GM19035 (cell line): ENCODE results near the gene ERMARD.

Experiments used
- ATAC-seq: cut with Tn5 transposase; IDR thresholded peaks from one replicate; pipeline ENCODE4 v1.9.1; 2021; ENCODE audit not compliant: unreplicated experiment

Gene ERMARD

DNA sequence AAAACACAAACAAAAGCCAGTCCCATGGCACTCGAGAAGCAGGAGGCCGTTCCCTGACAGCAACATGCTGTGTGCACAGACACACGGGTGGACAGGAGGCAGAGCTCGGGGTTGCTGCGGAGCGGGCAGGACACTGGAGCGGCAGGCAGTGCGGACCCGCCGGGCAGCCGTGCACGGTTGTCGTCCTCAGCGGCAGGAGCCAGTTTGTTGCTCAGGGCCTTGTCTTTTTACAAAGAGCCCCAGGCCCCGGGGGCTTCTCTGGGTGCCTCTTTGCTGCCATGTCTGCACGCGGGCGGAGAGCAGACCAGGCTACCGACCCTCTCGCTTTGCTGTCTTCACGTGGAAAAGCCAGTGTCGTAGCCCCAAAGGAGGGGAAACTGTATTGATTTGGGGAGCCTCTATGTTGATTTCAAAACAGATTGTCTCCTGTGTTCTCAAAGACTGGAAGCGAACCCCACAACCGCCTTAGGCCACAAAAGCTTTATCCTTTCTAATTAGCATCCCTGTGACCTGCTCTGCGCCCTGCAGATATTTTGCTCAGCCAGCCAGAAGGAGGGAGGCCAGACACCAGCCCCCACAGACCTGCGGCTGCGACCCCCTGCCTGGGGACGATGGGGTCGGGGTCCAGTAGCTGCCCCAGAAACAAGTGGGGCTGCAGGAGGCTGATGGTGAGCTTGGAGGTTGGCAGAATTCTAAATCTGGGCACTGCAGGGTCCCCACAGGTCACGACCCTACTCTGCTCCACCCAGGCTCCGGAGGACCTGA, 50.2 kb downstream of the ERMARD start:
- ATAC-seq = no peak

DNA sequence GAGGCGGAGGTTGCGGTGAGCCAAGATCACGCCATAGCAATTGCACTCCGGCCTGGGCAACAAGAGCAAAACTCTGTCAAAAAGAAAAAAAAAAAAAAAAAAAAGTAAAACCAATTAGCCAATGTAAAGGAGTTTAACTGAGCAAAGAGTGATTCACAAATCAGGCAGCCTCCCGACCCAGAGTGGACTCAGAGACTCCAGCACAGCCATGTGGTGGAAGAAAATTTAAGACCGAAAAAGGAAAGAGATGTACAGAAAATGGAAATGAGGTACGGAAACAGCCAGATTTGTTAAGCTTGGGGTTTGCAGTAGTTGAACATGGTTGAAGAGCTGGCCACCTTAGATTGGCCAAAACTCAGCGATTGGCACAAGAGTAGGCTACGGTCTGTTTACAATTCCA, 51.4 kb downstream of the ERMARD start:
- no peak for ATAC-seq

DNA sequence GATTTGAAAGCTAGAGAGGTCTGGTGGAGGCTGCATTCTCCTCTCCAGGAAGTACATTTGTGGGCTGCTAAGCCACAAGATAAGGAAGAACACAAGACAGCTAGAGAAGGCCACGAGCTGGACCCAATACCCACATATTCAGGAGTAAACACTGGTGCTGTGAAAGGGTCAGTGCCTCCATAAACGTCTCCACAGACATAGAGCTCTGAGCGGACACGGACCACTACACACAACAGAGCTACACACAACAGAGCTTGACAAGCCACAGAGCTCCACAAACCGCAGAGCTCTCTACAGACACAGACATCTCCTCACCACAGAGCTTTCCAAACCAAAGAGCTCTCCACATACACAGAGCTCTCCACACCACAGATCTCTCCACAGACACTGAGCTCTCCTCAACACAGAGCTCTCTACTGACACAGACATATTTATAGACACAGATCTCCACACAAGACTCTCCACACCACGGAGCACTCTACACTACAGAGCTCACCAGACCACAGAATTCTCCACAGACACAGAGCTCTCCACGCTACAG, 51.9 kb downstream of the ERMARD start:
- no peak for ATAC-seq

DNA sequence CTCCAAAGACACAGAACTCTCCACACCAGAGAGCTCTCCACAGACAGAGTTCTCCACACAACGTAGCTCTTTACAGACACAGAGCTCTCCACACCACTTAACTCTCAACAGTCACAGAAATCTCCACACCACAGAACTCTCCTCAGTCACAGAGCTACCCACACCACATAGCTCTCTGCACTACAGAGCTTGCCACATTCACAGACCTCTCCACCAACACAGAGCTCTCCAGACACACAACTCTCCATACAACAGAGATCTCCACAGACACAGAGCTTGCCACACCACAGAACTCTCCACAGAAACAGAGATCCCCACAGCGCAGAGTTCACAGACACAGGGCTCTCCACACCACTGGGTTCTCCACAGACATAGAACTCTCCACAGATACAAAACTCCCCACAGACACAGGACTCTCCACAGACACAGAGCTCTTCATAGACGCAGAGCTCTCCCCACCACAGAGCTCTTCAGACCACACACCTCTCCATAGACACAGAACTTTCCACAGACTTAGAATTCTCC, 52.5 kb downstream of the ERMARD start:
- no peak for ATAC-seq

DNA sequence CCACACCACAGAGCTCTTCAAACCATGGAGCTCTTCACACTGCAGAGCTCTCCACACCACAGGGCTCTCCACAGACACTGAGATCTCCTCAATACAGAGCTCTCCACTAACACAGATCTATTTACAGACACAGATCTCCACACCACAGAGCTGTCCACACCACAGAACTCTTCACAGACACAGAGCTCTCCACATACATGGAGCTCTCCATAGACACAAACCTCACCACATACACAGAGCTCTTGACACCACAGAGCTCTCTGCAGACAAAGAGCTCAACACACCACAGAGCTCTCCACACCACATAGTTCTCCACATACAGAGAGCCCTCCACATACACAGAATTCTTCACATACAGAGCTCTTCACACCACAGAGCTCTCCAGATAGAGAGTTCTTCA, 53.0 kb downstream of the ERMARD start:
- no peak for ATAC-seq

DNA sequence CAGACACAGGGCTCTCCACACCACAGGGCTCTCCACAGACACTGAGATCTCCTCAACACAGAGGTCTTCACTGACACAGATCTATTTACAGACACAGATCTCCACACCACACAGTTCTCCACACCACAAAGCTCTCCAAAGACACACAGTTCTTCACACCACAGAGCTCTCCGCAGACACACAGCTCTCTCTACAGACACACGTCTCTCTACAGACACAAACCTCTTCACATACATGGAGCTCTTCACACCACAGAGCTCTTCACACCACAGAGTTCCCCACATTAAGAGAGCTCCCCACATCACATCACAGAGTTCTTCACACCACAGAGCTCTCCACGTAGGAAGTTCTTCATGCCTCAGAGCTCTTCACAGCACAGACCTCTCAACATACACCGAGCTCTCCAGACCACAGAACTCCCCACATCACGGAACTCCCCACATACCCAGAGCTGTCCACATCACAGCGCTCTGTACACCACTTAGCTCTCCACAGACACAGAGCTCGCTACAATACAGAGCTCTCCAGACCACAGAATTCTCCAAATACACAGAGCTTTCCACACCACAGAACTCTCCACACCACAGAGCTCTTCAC, 53.9 kb downstream of the ERMARD start:
- no peak for ATAC-seq

DNA sequence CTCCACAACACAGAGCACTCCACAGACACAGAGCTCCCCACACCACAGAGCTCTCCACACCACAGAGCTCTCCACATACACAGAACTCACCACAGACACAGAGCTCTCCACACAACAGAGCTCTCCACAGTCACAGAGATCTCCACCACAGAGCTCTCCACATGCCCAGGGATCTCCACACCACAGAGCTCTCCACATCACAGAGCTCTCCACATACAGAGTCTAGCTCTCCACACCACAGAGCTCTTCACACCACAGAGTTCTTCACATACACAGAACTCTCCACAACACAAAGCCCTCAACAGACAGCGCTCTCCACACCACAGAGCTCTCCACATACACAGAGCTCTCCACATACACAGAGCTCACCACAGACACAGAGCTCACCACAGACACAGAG, 55.3 kb downstream of the ERMARD start:
- no peak for ATAC-seq

DNA sequence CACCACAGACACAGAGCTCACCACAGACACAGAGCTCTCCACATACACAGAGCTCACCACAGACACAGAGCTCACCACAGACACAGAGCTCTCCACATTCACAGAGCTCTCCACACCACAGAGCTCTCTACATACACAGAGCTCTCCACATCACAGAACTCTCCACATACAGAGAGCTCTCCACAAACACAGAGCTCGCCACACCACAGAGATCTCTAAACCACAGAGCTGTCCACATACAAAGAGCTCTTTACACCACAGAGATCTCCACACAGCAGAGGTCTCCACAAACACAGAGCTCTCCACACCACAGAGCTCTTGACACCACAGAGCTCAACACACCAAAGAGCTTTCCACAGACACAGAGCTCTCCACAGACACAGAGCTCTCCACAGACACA, 55.8 kb downstream of the ERMARD start:
- no peak for ATAC-seq

DNA sequence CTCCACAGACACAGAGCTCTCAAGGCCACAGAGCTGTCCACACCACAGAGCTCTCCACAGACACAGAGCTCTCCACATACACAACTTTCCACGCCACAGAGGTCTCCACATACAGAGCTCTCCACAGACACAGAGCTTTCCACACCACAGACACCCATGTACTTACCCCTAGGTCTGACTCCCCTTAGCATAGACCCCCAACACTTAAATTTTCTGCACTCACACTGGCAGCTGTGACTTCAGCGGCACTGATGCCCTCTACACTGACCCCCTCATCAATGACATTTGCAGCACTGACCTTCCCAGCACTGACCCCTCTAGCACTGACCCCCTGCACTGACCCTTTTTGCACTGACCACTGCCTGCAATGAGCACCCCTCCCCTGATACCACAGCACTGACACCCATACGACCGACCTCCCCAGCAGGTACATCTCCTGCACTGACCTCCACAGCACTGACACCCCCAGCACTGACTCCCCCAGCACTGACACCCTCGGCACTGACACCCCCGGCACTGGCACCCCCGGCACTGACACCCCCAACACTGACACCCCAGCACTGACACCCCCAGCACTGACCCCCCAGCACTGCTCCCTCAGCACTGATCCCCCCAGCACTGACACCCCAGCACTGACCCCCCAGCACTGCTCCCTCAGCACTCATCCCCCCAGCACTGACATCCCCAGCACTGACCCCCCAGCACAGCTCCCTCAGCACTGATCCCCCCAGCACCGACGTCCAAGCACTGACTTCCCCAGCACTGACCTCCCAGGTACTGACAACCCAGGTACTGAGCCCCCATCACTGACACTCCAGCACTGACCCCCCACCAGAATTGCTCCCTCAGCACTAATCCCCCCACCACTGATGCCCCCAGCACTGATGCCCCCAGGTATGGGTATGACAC, 56.5 kb downstream of the ERMARD start:
- no peak for ATAC-seq

DNA sequence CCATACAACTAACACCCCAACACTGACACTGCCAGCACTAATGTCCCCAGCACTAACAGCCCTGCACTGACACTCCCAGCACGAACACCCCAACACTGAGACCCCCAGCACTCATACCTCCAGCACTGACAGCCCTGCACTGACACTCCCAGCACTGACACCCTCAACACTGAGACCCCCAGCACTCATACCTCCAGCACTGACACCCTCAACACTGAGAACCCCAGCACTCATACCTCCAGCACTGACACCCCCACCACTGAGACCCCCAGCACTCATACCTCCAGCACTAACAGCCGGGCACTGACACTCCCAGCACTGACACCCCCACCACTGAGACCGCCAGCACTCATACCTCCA, 57.2 kb downstream of the ERMARD start:
- no peak for ATAC-seq

DNA sequence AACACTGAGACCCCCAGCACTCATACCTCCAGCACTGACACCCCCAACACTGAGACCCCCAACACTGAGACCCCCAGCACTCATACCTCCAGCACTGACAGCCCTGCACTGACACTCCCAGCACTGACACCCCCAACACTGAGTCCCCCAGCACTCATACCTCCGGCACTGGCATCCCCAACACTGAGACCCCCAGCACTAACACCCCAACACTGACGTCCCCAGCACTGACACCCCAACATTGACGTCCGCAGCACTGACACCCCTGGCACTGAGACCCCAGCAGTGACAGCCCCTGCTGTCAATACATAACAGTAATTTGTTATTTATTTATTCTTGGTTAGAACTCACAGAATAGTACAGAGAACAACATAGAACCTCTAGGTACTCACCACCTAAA, 58.0 kb downstream of the ERMARD start:
- ATAC-seq = no peak

DNA sequence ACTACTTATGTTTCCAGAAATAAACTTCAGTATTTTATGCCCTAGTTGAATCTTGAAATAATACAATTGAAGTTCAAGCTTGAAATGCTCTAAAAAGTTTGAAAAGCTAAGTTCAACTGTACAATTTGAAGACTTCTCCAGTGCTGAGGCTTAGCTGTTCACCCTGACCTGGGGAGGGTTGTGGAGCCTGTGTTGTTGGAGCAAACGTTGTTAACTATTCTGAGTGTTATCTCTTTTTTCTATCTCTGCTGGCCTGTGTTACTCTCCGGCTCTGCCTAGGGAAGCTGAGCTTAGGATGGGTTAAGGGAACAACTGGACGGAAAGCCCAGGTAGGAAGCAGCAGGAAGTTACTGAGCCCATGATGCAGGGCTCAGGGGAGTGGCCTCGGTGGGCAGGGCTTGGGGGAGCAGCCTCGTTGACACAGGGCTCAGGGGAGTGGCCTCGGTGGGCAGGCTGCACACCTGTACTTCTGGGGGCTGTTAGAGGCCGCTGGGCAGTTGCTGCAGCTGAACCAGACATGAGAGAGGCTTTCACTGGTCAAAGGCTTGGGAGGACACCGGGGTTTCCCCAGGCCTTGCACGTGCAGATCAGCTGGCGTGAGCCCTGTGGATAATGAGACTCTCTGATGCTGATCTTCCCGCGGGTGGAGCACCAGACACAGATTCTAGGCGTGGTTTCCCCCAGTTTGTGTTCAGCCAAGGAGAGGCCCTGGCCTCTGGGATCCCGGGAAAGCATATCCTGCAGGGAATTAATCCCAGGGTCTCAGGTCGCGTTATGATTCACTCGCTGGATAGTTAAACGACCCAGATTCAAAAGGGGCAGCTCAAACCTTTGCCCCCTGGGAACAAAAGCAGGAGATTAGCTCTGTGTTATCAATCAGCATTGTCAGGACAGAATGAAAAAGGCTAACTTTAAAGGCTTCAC, 58.9 kb downstream of the ERMARD start:
- no peak for ATAC-seq

DNA sequence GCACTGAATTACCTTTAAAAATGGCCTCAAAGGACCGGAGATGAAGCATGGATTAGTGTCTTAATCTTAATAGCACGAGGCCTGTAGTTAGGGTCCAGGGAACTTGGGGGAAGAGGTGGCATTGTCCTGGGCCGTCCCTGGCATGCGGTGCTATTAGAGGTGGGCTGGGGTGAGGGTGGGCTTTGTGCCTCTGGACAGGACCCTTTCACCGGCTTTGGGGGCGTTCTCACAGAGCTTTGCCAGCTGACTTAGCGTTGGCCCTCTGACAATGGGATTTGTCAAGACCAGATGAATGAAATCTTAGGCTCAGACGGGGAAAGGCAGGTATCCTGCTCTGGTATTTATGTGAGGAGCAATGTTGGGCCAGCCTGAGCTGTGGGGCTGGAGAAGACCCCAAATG, 59.6 kb downstream of the ERMARD start:
- no peak for ATAC-seq

DNA sequence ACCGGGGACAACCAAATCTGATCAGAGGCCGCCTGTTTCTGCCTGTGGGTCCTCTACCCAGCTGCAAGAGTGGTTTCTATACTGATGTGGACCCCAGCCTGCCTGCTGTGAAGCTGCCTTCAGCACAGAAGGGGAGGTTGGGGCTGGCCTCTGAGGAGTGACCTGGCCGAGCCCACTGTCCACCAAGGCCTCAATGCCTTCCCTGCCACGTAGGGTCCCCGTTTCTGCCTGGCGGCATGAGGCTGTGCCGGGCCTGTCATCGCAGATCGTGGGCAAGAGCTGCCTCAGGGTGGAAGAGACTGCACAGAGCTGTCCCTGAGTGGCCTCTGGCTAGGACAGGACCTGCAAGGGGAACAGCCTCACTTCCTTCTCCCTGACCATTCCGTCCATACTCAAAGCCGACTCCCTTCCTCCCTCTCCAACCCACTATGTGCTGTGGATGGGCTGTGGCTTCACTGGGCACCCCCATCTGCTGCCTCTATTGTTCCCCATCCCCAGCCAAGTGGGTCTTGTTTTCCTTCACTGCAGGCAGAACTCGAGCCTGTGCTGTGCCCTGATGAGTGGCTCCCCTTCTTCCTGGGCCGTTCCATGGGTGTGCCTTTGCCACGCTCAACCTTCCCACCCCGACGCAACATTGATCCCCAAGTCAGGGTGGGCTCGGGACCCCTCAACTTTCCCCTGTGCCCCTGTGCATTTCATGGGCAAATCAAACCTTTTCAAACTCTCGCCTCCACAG, 60.3 kb downstream of the ERMARD start:
- no peak for ATAC-seq

DNA sequence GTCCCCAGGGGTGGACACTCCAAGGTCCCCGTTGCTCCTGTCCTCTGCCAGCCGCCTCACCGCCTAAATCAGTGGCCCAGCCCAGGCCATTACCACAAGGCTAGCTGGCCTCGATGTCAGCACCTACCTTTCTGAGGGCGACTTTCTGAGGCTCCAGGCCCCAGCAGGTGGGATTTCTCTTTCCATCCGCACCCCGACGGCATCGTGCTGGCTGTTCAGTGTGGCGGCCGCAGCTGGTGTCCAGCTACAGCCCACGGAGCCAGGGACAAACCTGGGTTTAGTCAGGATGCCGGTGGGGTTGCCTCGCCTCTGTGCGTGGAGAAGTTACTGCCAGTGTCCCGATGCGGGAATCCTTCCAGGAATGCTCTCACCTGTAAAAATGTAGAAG, 60.8 kb downstream of the ERMARD start:
- ATAC-seq = no peak

DNA sequence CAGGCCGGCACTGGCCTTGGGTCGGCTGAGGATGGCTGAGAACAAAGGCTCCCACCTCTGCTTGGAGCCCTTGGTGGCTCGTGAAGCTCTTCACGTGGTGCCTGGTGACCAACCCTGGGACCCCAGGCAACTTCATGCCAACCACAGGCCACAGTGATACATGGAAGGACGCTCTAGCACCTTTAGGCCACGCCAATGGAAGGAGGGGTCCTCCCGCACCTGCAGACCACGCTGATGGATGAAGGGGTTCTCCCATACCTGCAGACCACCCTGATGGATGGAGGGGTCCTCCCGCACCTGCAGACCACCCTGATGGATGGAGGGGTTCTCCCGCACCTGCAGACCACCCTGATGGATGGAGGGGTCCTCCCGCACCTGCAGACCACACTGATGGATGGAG, 62.5 kb downstream of the ERMARD start:
- no peak for ATAC-seq

DNA sequence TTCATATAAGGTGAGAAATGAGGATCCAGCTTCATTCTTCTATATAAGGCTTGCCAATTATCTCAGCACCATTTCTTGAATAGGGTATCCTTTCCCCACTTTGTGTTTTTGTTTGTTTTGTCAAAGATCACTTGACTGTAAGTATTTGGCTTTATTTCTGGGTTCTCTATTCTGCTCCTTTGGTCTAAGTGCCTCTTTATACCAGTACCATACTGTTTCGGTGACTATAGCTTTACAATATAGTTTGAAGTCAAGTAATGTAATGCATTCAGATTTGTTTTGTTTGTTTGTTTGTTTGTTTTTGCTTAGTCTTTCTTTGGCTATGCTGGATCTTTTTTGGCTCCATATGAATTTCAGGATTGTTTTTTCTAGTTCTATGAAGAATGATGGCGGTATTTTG, 64.6 kb downstream of the ERMARD start:
- ATAC-seq = no peak

DNA sequence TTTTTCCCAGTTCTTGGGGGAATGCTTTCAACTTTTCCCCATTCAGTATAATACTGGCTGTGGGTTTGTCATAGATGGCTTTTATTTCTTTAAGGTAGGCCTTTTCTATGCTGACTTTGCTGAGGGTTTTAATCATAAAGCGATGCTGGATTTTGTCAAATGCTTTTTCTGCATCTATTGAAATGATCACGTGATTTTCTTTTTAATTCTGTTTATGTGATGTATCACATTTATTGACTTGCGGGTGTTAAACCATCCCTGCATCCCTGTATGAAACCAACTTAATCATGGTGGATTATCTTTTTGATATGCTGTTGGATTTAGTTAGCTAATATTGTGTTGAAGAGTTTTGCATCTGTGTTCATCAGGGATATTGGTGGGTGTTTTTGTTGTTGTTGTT, 65.6 kb downstream of the ERMARD start:
- no peak for ATAC-seq

DNA sequence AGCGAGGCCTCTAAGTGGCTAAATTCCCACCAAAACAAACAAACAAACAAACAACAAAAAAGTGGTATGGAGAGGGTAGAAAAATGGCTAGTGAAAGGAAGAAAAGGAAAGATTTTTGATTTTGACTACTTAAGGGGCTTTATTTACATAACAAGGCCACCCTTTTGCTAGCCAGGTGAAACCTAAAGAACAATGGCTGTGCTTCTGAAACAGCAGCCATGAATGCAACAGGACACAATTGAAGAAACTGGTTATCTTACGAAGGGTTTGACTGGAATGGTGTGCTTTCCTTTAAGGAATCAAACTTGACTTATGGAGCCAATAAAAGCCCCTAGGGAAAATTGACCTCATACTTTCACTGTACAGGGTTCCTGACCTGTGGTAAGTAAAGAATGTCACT, 68.9 kb downstream of the ERMARD start:
- no peak for ATAC-seq

DNA sequence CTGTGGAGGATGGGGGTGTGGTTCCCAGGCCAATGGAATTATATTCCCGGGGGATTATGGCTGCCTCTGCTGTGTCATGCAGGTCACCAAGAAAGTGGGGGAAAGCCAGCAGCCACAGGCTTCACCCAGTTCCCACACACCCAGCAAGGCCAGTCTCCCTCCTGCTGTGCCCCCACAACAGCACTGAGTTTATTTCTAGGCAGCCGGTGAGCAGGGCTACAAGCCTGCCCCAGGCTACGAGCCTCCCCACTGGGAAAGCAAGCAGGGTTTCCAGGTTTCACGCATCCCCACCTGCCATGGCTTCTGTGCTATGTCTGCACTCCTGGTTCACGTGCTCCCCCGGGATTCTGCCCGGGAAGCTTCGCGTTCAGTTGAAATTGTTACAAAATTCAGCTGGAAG, 72.6 kb downstream of the ERMARD start:
- no peak for ATAC-seq
